ENCODE results near the gene EPB41L1. TPM values are rescaled to one million over a fixed set of nuclear protein-coding genes. Genes with fewer than 3 reads are reported as not detected.
A peak's percentile ranks its signal among the peaks of the same experiment; 100 is the strongest.

EPB41L1 gene
- total RNA-seq, 1 donor from 2014 or later = 32.7 TPM

- Histone ChIP-seq H3F3A (ENCODE audit: low read depth) (no peaks in the 10 kb centered on the region), H3K4me2 (no peak overlapping the region), H2AFZ (replicated peaks) (no peak overlapping the region), H3K36me3 (no peaks in the 10 kb centered on the region), H4K20me1 (ENCODE audit: low read depth) (peaks cover 9% of the 10 kb centered on the region), H3K27ac (no peak overlapping the region), H3K4me3 (no peak overlapping the region), H3K9ac (no peak overlapping the region), H3K79me2 (ENCODE audit: low read depth) (no peaks in the 10 kb centered on the region), H3K4me1 (peaks cover 4% of the 10 kb centered on the region), H3K27me3 (peaks cover 23% of the 10 kb centered on the region), H3K9me3 (ENCODE audit: low read depth) (no peaks in the 10 kb centered on the region)
- Mint-ChIP-seq H3K27ac (peak overlapping the region; percentile 53), H3K27me3 (ENCODE audit: insufficient read depth, low read depth) (peaks cover 16% of the 10 kb centered on the region), H3K4me3 (no peak overlapping the region), H3K9me3 (no peaks in the 10 kb centered on the region), H3K4me1 (peaks cover 34% of the 10 kb centered on the region), H3K36me3 (no peaks in the 10 kb centered on the region)
- TF ChIP-seq CTCF (IDR thresholded peaks at IDR 0.05) = no peak
- TF ChIP-seq EZH2phosphoT487 (IDR thresholded peaks at IDR 0.05) = no peak
- TF ChIP-seq EZH2 (IDR thresholded peaks at IDR 0.05) = no peak
- DNase-seq (ENCODE audit: low spot score) = no peak
These were observed 3.5 kb upstream of the EPB41L1 start for GRCh38 chr20:36150847-36151539.

GRCh38 chr20:36152261-36152660 is 2.3 kb upstream of the EPB41L1 start:
- TF ChIP-seq CTCF (IDR thresholded peaks at IDR 0.05) (no peak), EZH2 (IDR thresholded peaks at IDR 0.05) (no peak), EZH2phosphoT487 (IDR thresholded peaks at IDR 0.05) (no peak)
- peak overlapping the region; percentile 71 for H3K4me3 Mint-ChIP-seq

GRCh38 chr20:36153204-36153603 is 1.3 kb upstream of the EPB41L1 start:
- H3K36me3 Mint-ChIP-seq = no peaks in the 10 kb centered on the region
- Histone ChIP-seq H2AFZ (replicated peaks) (no peak overlapping the region), H3K36me3 (no peaks in the 10 kb centered on the region), H3K79me2 (ENCODE audit: low read depth) (no peaks in the 10 kb centered on the region), H3F3A (ENCODE audit: low read depth) (no peaks in the 10 kb centered on the region), H3K4me2 (no peak overlapping the region), H3K9ac (no peak overlapping the region), H3K4me1 (peaks cover 9% of the 10 kb centered on the region), H3K27ac (no peak overlapping the region), H3K9me3 (ENCODE audit: low read depth) (no peaks in the 10 kb centered on the region), H3K4me3 (no peak overlapping the region), H3K27me3 (peaks cover 28% of the 10 kb centered on the region), H4K20me1 (ENCODE audit: low read depth) (peaks cover 28% of the 10 kb centered on the region)
- H3K4me1 Mint-ChIP-seq = peaks cover 32% of the 10 kb centered on the region
- peaks cover 15% of the 10 kb centered on the region for H3K27me3 Mint-ChIP-seq (ENCODE audit: insufficient read depth, low read depth)
- no peak overlapping the region for H3K27ac Mint-ChIP-seq
- DNase-seq (ENCODE audit: low spot score) = no peak
- no peak for TF ChIP-seq CTCF (IDR thresholded peaks at IDR 0.05)
- TF ChIP-seq EZH2 (IDR thresholded peaks at IDR 0.05) = no peak
- no peak for TF ChIP-seq EZH2phosphoT487 (IDR thresholded peaks at IDR 0.05)
- peak overlapping the region; percentile 83 for H3K4me3 Mint-ChIP-seq
- H3K9me3 Mint-ChIP-seq = no peaks in the 10 kb centered on the region

More at GRCh38 chr20:36152261-36152660, 2.3 kb upstream of the EPB41L1 start:
- DNase-seq (ENCODE audit: low spot score) = no peak
- Mint-ChIP-seq H3K4me1 (peaks cover 35% of the 10 kb centered on the region), H3K9me3 (no peaks in the 10 kb centered on the region), H3K36me3 (no peaks in the 10 kb centered on the region), H3K27ac (no peak overlapping the region), H3K27me3 (ENCODE audit: insufficient read depth, low read depth) (peaks cover 15% of the 10 kb centered on the region)
- Histone ChIP-seq H3K4me1 (peaks cover 9% of the 10 kb centered on the region), H3K9me3 (ENCODE audit: low read depth) (no peaks in the 10 kb centered on the region), H3F3A (ENCODE audit: low read depth) (no peaks in the 10 kb centered on the region), H4K20me1 (ENCODE audit: low read depth) (peaks cover 21% of the 10 kb centered on the region), H3K4me3 (no peak overlapping the region), H3K27me3 (peaks cover 28% of the 10 kb centered on the region), H3K9ac (no peak overlapping the region), H3K79me2 (ENCODE audit: low read depth) (no peaks in the 10 kb centered on the region), H3K4me2 (no peak overlapping the region), H3K27ac (no peak overlapping the region), H3K36me3 (no peaks in the 10 kb centered on the region), H2AFZ (replicated peaks) (no peak overlapping the region)
